GM18526 (cell line): ENCODE data around the gene AIF1L.

ENCODE experiments used
- POLR2A ChIP-seq: IDR thresholded peaks from 3 replicates; pipeline ENCODE4 v1.6.1; 2011; ENCODE audit not compliant: insufficient read length; ENCODE audit errors: extremely low read depth

The AIF1L gene

GRCh38 chr9:131096269-131097125, at the start of gene AIF1L:
TSS of gene AIF1L (plus strand) at chr9:131096531. CDS start at chr9:131096630, 99 bp downstream.
- TF ChIP-seq POLR2A = no peak

GRCh38 chr9:131046581-131047202, 49.6 kb upstream of the AIF1L start:
- TF ChIP-seq POLR2A = no peak

GRCh38 chr9:131048332-131048731, 48.0 kb upstream of the AIF1L start:
- no peak for TF ChIP-seq POLR2A

- TF ChIP-seq POLR2A = no peak
Measured at GRCh38 chr9:131048820-131049219, 47.5 kb upstream of the AIF1L start.

- TF ChIP-seq POLR2A = no peak
Measured at GRCh38 chr9:131049829-131050715, 46.3 kb upstream of the AIF1L start.

- TF ChIP-seq POLR2A = no peak
Measured at GRCh38 chr9:131050831-131051230, 45.5 kb upstream of the AIF1L start.

- TF ChIP-seq POLR2A = no peak
Measured at GRCh38 chr9:131051592-131052517, 44.5 kb upstream of the AIF1L start.

GRCh38 chr9:131053896-131054295, 42.4 kb upstream of the AIF1L start:
- no peak for TF ChIP-seq POLR2A

- no peak for TF ChIP-seq POLR2A
Measured at GRCh38 chr9:131056781-131057506, 39.4 kb upstream of the AIF1L start.

GRCh38 chr9:131060900-131061630, 35.3 kb upstream of the AIF1L start:
- no peak for TF ChIP-seq POLR2A

GRCh38 chr9:131062969-131063368, 33.4 kb upstream of the AIF1L start:
- TF ChIP-seq POLR2A = no peak

- TF ChIP-seq POLR2A = no peak
Measured at GRCh38 chr9:131065599-131065998, 30.7 kb upstream of the AIF1L start.

- TF ChIP-seq POLR2A = no peak
Measured at GRCh38 chr9:131067625-131068024, 28.7 kb upstream of the AIF1L start.
